Measurements from ENCODE around the gene SRSF10.

Gene SRSF10

GRCh38 chr1:23964235-23964668 lies 15.9 kb downstream of the SRSF10 start:
- Histone ChIP-seq H3K9me3 (ENCODE audit: insufficient read depth, low read depth, low read length) (no peaks in the 10 kb centered on the region), H3K4me2 (ENCODE audit: low read depth, low read length, poor library complexity, severe bottlenecking) (no peak overlapping the region), H2AFZ (ENCODE audit: low read length) (no peak overlapping the region), H3K9me2 (replicated peaks; ENCODE audit: low read depth, low read length) (no peaks in the 10 kb centered on the region), H3K9ac (ENCODE audit: low read depth, low read length, poor library complexity, severe bottlenecking) (no peak overlapping the region), H3K4me3 (ENCODE audit: low read length, poor library complexity, severe bottlenecking) (no peak overlapping the region), H3F3A (ENCODE audit: low read depth) (peaks cover 14% of the 10 kb centered on the region), H4K20me1 (ENCODE audit: insufficient read depth, low read length, poor library complexity, severe bottlenecking) (peaks cover 73% of the 10 kb centered on the region), H3K4me1 (ENCODE audit: insufficient read depth, low read length, poor library complexity, severe bottlenecking) (peaks cover 8% of the 10 kb centered on the region), H3K79me2 (ENCODE audit: insufficient read depth, low read length) (peaks cover 91% of the 10 kb centered on the region), H3K27me3 (ENCODE audit: insufficient read depth, low read length, poor library complexity, severe bottlenecking) (no peaks in the 10 kb centered on the region), H3K36me3 (ENCODE audit: insufficient read depth, low read length) (peaks cover 69% of the 10 kb centered on the region)
- no peak for TF ChIP-seq CTCF (conservative IDR thresholded peaks at IDR 0.05; ENCODE audit: low read length)
- TF ChIP-seq EZH2phosphoT487 (IDR thresholded peaks at IDR 0.05; ENCODE audit: borderline replicate concordance): no peak

GRCh38 chr1:23963617-23964234 lies 16.4 kb downstream of the SRSF10 start:
- peaks cover 86% of the 10 kb centered on the region for H3K79me2 ChIP-seq (ENCODE audit: insufficient read depth, low read length)
- H3K4me2 ChIP-seq (ENCODE audit: low read depth, low read length, poor library complexity, severe bottlenecking): peak overlapping the region; percentile 26
- H3K9me2 ChIP-seq (replicated peaks; ENCODE audit: low read depth, low read length): no peaks in the 10 kb centered on the region
- peaks cover 14% of the 10 kb centered on the region for H3F3A ChIP-seq (ENCODE audit: low read depth)
- H3K9me3 ChIP-seq (ENCODE audit: insufficient read depth, low read depth, low read length): no peaks in the 10 kb centered on the region
- peaks cover 64% of the 10 kb centered on the region for H3K36me3 ChIP-seq (ENCODE audit: insufficient read depth, low read length)
- H2AFZ ChIP-seq (ENCODE audit: low read length): no peak overlapping the region
- no peaks in the 10 kb centered on the region for H3K27me3 ChIP-seq (ENCODE audit: insufficient read depth, low read length, poor library complexity, severe bottlenecking)
- TF ChIP-seq EZH2phosphoT487 (IDR thresholded peaks at IDR 0.05; ENCODE audit: borderline replicate concordance) (no peak), CTCF (conservative IDR thresholded peaks at IDR 0.05; ENCODE audit: low read length) (no peak)
- H3K4me3 ChIP-seq (ENCODE audit: low read length, poor library complexity, severe bottlenecking): no peak overlapping the region
- H3K9ac ChIP-seq (ENCODE audit: low read depth, low read length, poor library complexity, severe bottlenecking): no peak overlapping the region
- peaks cover 68% of the 10 kb centered on the region for H4K20me1 ChIP-seq (ENCODE audit: insufficient read depth, low read length, poor library complexity, severe bottlenecking)
- H3K4me1 ChIP-seq (ENCODE audit: insufficient read depth, low read length, poor library complexity, severe bottlenecking): peaks cover 8% of the 10 kb centered on the region

GRCh38 chr1:23960291-23961020 lies 19.7 kb downstream of the SRSF10 start:
- peaks cover 35% of the 10 kb centered on the region for H4K20me1 ChIP-seq (ENCODE audit: insufficient read depth, low read length, poor library complexity, severe bottlenecking)
- peaks cover 13% of the 10 kb centered on the region for H3K4me1 ChIP-seq (ENCODE audit: insufficient read depth, low read length, poor library complexity, severe bottlenecking)
- peaks cover 31% of the 10 kb centered on the region; the same call in 1 of the 2 replicates for H3K36me3 ChIP-seq (ENCODE audit: insufficient read depth, low read length)
- no peak overlapping the region for H2AFZ ChIP-seq (ENCODE audit: low read length)
- H3K79me2 ChIP-seq (ENCODE audit: insufficient read depth, low read length): peaks cover 54% of the 10 kb centered on the region
- H3K9me3 ChIP-seq (ENCODE audit: insufficient read depth, low read depth, low read length): no peaks in the 10 kb centered on the region
- H3K4me3 ChIP-seq (ENCODE audit: low read length, poor library complexity, severe bottlenecking): peak overlapping the region; percentile 96
- H3K9ac ChIP-seq (ENCODE audit: low read depth, low read length, poor library complexity, severe bottlenecking): peak overlapping the region; percentile 100
- H3K27me3 ChIP-seq (ENCODE audit: insufficient read depth, low read length, poor library complexity, severe bottlenecking): no peaks in the 10 kb centered on the region
- peaks cover 6% of the 10 kb centered on the region; the same call in 1 of the 2 replicates for H3F3A ChIP-seq (ENCODE audit: low read depth)
- no peaks in the 10 kb centered on the region for H3K9me2 ChIP-seq (replicated peaks; ENCODE audit: low read depth, low read length)
- TF ChIP-seq CTCF (conservative IDR thresholded peaks at IDR 0.05; ENCODE audit: low read length): no peak
- no peak for TF ChIP-seq EZH2phosphoT487 (IDR thresholded peaks at IDR 0.05; ENCODE audit: borderline replicate concordance)
- peak overlapping the region; percentile 72 for H3K4me2 ChIP-seq (ENCODE audit: low read depth, low read length, poor library complexity, severe bottlenecking)

All from Loucy (cell line).